ENCODE data around the gene ZDHHC5.

DNA sequence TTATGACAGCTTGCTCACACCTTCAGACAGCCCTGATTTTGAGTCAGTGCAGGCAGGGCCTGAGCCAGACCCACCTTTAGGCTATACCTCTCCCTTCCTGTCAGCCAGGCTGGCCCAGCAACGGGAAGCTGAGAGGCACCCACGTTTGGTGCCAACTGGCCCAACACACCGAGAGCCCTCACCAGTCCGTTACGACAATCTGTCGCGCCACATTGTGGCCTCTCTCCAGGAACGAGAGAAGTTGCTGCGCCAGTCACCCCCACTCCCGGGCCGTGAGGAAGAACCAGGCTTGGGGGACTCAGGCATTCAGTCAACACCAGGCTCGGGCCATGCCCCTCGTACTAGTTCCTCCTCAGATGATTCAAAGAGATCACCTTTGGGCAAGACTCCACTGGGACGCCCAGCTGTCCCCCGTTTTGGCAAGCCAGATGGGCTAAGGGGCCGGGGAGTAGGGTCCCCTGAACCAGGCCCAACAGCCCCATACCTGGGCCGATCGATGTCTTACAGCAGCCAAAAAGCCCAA is 31.0 kb downstream of the ZDHHC5 start:
- TF ChIP-seq, protein P1, sequence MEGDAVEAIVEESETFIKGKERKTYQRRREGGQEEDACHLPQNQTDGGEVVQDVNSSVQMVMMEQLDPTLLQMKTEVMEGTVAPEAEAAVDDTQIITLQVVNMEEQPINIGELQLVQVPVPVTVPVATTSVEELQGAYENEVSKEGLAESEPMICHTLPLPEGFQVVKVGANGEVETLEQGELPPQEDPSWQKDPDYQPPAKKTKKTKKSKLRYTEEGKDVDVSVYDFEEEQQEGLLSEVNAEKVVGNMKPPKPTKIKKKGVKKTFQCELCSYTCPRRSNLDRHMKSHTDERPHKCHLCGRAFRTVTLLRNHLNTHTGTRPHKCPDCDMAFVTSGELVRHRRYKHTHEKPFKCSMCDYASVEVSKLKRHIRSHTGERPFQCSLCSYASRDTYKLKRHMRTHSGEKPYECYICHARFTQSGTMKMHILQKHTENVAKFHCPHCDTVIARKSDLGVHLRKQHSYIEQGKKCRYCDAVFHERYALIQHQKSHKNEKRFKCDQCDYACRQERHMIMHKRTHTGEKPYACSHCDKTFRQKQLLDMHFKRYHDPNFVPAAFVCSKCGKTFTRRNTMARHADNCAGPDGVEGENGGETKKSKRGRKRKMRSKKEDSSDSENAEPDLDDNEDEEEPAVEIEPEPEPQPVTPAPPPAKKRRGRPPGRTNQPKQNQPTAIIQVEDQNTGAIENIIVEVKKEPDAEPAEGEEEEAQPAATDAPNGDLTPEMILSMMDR (IDR thresholded peaks at IDR 0.05; ENCODE audit: insufficient read depth, low read depth, low read length) = no peak
- no peak for TF ChIP-seq EZH2 (IDR thresholded peaks at IDR 0.05; ENCODE audit: insufficient read depth, low read length)

All from astrocyte (in vitro differentiated cells and primary cell).